ENCODE results near the gene RALGAPA2.

GRCh38 chr20:20692587-20692986, 19.9 kb downstream of the RALGAPA2 start:
- TF ChIP-seq CTCF (IDR thresholded peaks at IDR 0.05) (no peak), YY1 (IDR thresholded peaks at IDR 0.05; ENCODE audit: low read depth) (no peak), GATA2 (CRISPR knock-in tag; IDR thresholded peaks at IDR 0.05) (no peak), SIN3A (IDR thresholded peaks at IDR 0.05; ENCODE audit: borderline replicate concordance, low read depth, low read length) (no peak), ELF1 (IDR thresholded peaks at IDR 0.05) (no peak), EZH2phosphoT487 (IDR thresholded peaks at IDR 0.05; ENCODE audit: borderline replicate concordance, low read depth) (no peak), RAD21 (IDR thresholded peaks at IDR 0.05; ENCODE audit: low read length) (no peak)
